Testis (tissue), 3 donors: ENCODE measurements around the gene SLFNL1. TPM values are rescaled to one million over a fixed set of nuclear protein-coding genes. Genes with fewer than 3 reads are reported as not detected.

Experiments
- DNase-seq: peaks from one replicate; pipeline ENCODE4 v3.0.0-alpha.2; 2019
- H3K27ac ChIP-seq, 2 donors: fragments of 200-600 bp; sonication (generic); one replicate each; pipeline ENCODE4 v1.5.1; 2019
- H3K27me3 ChIP-seq: fragments of 200-600 bp; sonication (generic); one replicate; pipeline ENCODE4 v1.5.1; 2019
- H3K36me3 ChIP-seq: fragments of 200-600 bp; sonication (generic); one replicate; pipeline ENCODE4 v1.5.1; 2017; ENCODE audit warnings: low read depth; ENCODE audit errors: missing control alignments
- H3K4me1 ChIP-seq: fragments of 200-600 bp; sonication (generic); one replicate; pipeline ENCODE4 v1.5.1; 2019
- H3K4me3 ChIP-seq, 2 donors: fragments of 200-600 bp; sonication (generic); one replicate each; pipeline ENCODE4 v1.5.1; 2017 to 2019
- H3K9me3 ChIP-seq: fragments of 200-600 bp; sonication (generic); one replicate; pipeline ENCODE4 v1.5.1; 2017
- CTCF ChIP-seq, 3 experiments: fragments of 450-650 bp in 2 of 3; fragments of 200-600 bp in 1 of 3; sonication (generic) in 1 of 3; IDR thresholded peaks; one replicate each; pipeline ENCODE4 v1.5.1; 2016 to 2019; ENCODE audit warnings: antibody characterized with exemption in 3 of 3, mild to moderate bottlenecking in 2 of 3, moderate library complexity in 1 of 3
- POLR2A ChIP-seq: fragments of 450-650 bp; IDR thresholded peaks from one replicate; pipeline ENCODE4 v1.6.1; 2017; ENCODE audit warnings: antibody characterized with exemption, mild to moderate bottlenecking, moderate library complexity
- WGBS, 2 donors: methylation state at CpG; one replicate each; pipeline ENCODE4 v1.1.5; 2018; 5-methylcytosine and 5-hydroxymethylcytosine counted together
- intact Hi-C: fragments of 100-400 bp; cut with DNase I; formaldehyde crosslinking; loops from one replicate; pipeline ENCODE4 v1.15.1; 2023; ENCODE audit warnings: low total_unique reads
- polyA plus RNA-seq: library from polyadenylated mRNA; stranded (reverse); fragments of 350-450 nt; fragmentation: Illumina TruSeq; extraction: RNeasy Lipid Tissue Mini Kit (QIAGEN cat#74804); gene quantifications from one replicate; pipeline ENCODE4 v1.2.3, GENCODE V29; 2014; ENCODE audit warnings: low read depth, low replicate concordance; ENCODE audit not compliant: insufficient read depth
- total RNA-seq, 2 donors: library from RNA; depleted of rRNA; stranded (reverse); fragments of >200 nt; gene quantifications; one replicate each; pipeline ENCODE4 v1.2.3, GENCODE V29; 2016

Gene SLFNL1
- total and polyA plus RNA-seq, 3 donors from 2014 or later, result 23.4 to 96.8 (median 85.4) TPM

GRCh38 chr1:41006942-41007865, 14.3 kb downstream of the SLFNL1 start:
- Histone ChIP-seq H3K4me1 (peaks cover 5% of the 10 kb centered on the region), H3K9me3 (no peaks in the 10 kb centered on the region), H3K4me3 (no peak overlapping the region), H3K27ac (no peak overlapping the region), H3K27me3 (no peaks in the 10 kb centered on the region), H3K36me3 (no peaks in the 10 kb centered on the region)
- no peak for DNase-seq
- intact Hi-C loops, result no loop called here
- 91 to 92% methylated on average over 19 of the region's 19 CpGs for WGBS, 2 donors
- no peak for TF ChIP-seq POLR2A
- TF ChIP-seq CTCF (IDR thresholded peaks at IDR 0.05), result no peak

DNA sequence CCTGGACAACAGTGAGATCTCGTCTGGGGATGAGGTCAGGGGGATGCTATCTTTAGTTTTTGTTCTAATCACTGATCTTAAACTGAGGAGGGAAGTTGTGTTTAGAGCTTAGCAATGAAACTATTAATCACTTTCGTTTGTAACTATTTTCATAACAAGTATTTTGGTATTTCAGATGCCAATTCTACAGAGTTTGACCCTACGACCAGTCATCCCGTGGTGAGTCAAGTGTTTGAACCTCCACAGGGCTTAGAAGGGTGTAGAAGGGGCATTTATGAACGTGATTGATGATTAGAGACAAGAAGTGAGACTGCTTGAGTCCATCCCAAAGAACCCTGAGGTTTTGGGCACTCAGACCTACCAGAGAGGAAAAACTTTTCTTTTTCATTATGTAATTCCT, 15.6 kb downstream of the SLFNL1 start:
- intact Hi-C loops, result no loop called here
- Histone ChIP-seq H3K9me3 (no peaks in the 10 kb centered on the region), H3K4me3 (no peak overlapping the region), H3K27ac (no peak overlapping the region), H3K27me3 (no peaks in the 10 kb centered on the region), H3K36me3 (no peaks in the 10 kb centered on the region), H3K4me1 (peaks cover 5% of the 10 kb centered on the region)
- no peak for DNase-seq
- WGBS, 2 donors, result 90 to 91% methylated on average over 5 of the region's 5 CpGs
- TF ChIP-seq POLR2A (no peak), CTCF (IDR thresholded peaks at IDR 0.05) (no peak)

DNA sequence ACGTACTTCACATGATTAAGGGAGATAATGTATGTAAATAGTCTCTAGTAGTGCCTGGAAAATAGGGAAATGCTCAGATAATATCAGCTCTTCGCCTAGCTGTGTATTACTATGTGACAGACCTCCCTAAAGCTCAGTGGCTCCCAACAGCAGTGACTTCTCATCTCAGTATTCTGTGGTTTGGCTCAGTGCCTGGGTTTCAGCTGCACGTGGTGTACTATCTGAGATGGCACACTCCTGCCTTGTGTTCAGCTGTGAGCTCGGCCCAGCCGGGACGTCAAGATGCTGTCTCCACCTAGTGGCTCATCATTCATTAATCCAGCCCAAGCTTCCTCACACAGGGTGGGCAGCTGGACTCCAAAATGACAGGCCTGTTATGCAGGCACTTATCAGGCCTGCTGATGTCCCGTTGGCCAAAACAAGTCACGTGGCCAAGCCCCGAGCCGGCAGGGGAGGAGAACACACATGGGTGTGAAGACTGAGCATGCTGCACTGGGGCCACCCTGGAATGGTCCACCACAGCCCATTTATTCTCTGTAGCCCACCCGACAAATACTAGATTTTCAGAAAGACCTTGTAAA, 17.8 kb downstream of the SLFNL1 start:
- peak; percentile 99 for DNase-seq
- H3K4me1 ChIP-seq, result peaks cover 5% of the 10 kb centered on the region
- WGBS, 2 donors, result 33 to 53% methylated on average over 11 of the region's 11 CpGs
- no peak overlapping the region for H3K4me3 ChIP-seq
- TF ChIP-seq POLR2A (no peak), CTCF (IDR thresholded peaks at IDR 0.05) (peak; percentile 52 to 88 (median 77))
- H3K27me3 ChIP-seq, result no peaks in the 10 kb centered on the region
- peak overlapping the region in 1 of 2 donors; percentile 78 for H3K27ac ChIP-seq
- H3K36me3 ChIP-seq, result no peaks in the 10 kb centered on the region
- no peaks in the 10 kb centered on the region for H3K9me3 ChIP-seq
- intact Hi-C loops, result no loop called here

DNA sequence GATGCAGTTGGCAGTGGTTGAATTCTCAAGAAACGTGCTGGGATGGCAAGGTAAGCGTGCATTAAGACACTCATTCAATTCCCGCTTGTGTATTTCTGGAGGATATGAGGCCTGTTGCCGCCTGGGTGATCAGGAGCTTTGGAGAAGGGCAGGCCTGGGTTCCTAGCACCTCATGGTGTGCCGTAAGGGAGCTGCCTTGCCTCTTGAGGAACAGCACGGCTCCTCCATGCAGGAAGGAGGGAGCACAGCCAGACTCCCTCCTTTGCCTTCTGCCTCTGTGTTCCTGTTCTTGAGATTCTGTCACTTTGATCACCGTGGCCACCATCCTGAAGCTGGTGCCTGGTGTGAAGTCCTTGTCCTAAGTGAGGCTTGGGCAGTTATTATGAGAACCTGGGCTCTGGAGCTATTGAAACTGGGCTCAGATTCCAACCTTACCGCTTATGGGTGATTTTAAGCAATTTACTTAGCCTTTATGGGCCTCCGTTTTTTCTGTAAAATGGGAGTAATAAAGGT, 18.3 kb downstream of the SLFNL1 start:
- DNase-seq, result no peak
- Histone ChIP-seq H3K36me3 (no peaks in the 10 kb centered on the region), H3K4me3 (no peak overlapping the region), H3K9me3 (no peaks in the 10 kb centered on the region), H3K27me3 (no peaks in the 10 kb centered on the region), H3K27ac (peak overlapping the region in 1 of 2 donors; percentile 78), H3K4me1 (peaks cover 5% of the 10 kb centered on the region)
- TF ChIP-seq CTCF (IDR thresholded peaks at IDR 0.05) (no peak), POLR2A (no peak)
- intact Hi-C loops, result no loop called here
- 77 to 81% methylated on average over 9 of the region's 9 CpGs for WGBS, 2 donors
